G401.6 (cell line): ENCODE measurements around the gene MAPK7.

Experiments used
- FAIRE-seq: peaks from 2 replicates; lab custom pipeline; 2012; peaks lifted over from hg19 to GRCh38; lab: Jason Lieb, UNC

MAPK7 gene

GRCh38 chr17:19363460-19364035, 14.8 kb upstream of the MAPK7 start:
- FAIRE-seq: no peak

- FAIRE-seq: no peak
These were observed 13.4 kb upstream of the MAPK7 start for GRCh38 chr17:19364699-19365498.

GRCh38 chr17:19365499-19365817, 12.8 kb upstream of the MAPK7 start:
- no peak for FAIRE-seq

GRCh38 chr17:19365833-19366636, 12.3 kb upstream of the MAPK7 start:
- FAIRE-seq: no peak

GRCh38 chr17:19366637-19366972, 11.7 kb upstream of the MAPK7 start:
- no peak for FAIRE-seq

GRCh38 chr17:19368229-19368628, 10.1 kb upstream of the MAPK7 start:
- FAIRE-seq: no peak

GRCh38 chr17:19369107-19369778, 9.1 kb upstream of the MAPK7 start:
- no peak for FAIRE-seq

- no peak for FAIRE-seq
These were observed 8.3 kb upstream of the MAPK7 start for GRCh38 chr17:19369846-19370492.

GRCh38 chr17:19370493-19370960, 7.8 kb upstream of the MAPK7 start:
- no peak for FAIRE-seq

GRCh38 chr17:19371259-19372010, 6.9 kb upstream of the MAPK7 start:
- FAIRE-seq: no peak

- no peak for FAIRE-seq
These were observed 6.3 kb upstream of the MAPK7 start for GRCh38 chr17:19372011-19372370.

GRCh38 chr17:19372439-19372838, 5.9 kb upstream of the MAPK7 start:
- no peak for FAIRE-seq

GRCh38 chr17:19372866-19373504, 5.3 kb upstream of the MAPK7 start:
- no peak for FAIRE-seq

GRCh38 chr17:19374136-19374535, 4.2 kb upstream of the MAPK7 start:
- no peak for FAIRE-seq

GRCh38 chr17:19375732-19376131, 2.6 kb upstream of the MAPK7 start:
- no peak for FAIRE-seq

- no peak for FAIRE-seq
These were observed 1.5 kb upstream of the MAPK7 start for GRCh38 chr17:19376811-19377210.

GRCh38 chr17:19377602-19378415, 489 bp upstream of the MAPK7 start:
- FAIRE-seq: peak; percentile 98

GRCh38 chr17:19379361-19380065, 1.2 kb downstream of the MAPK7 start:
- no peak for FAIRE-seq

GRCh38 chr17:19380481-19381301, 2.4 kb downstream of the MAPK7 start:
- no peak for FAIRE-seq
